ENCODE data around the gene DNAJA4.
A peak's percentile ranks its signal among the peaks of the same experiment; 100 is the strongest.

Gene DNAJA4

GRCh38 chr15:78284758-78285157 is 20.4 kb downstream of the DNAJA4 start:
- DNase-seq = no peak

GRCh38 chr15:78290222-78290621 is 25.9 kb downstream of the DNAJA4 start:
- no peak for DNase-seq

- DNase-seq = no peak
Observed at GRCh38 chr15:78291052-78291451, 26.7 kb downstream of the DNAJA4 start.

GRCh38 chr15:78291698-78292097 is 27.3 kb downstream of the DNAJA4 start:
- no peak for DNase-seq

GRCh38 chr15:78292219-78292618 is 27.9 kb downstream of the DNAJA4 start:
- no peak for DNase-seq

- peak; percentile 79 for DNase-seq
Observed at GRCh38 chr15:78299101-78299930, 35.0 kb downstream of the DNAJA4 start, which contains the start of gene SKIC8. Gene SKIC8, minus strand, starts transcription at chr15:78299609. Its CDS starts 3,923 bp downstream, at chr15:78295686.

GRCh38 chr15:78301326-78301725 is 37.0 kb downstream of the DNAJA4 start:
- no peak for DNase-seq

GRCh38 chr15:78301828-78302227 is 37.5 kb downstream of the DNAJA4 start:
- DNase-seq = no peak

- DNase-seq = no peak
Observed at GRCh38 chr15:78302579-78303312, 38.4 kb downstream of the DNAJA4 start.

GRCh38 chr15:78304216-78305066 is 40.1 kb downstream of the DNAJA4 start:
- no peak for DNase-seq

- DNase-seq = no peak
Observed at GRCh38 chr15:78306176-78306774, 41.9 kb downstream of the DNAJA4 start.

- DNase-seq = no peak
Observed at GRCh38 chr15:78307976-78308375, 43.6 kb downstream of the DNAJA4 start.

- peak; percentile 1 for DNase-seq
Observed at GRCh38 chr15:78308422-78309032, 44.2 kb downstream of the DNAJA4 start.

GRCh38 chr15:78311292-78311691 is 46.9 kb downstream of the DNAJA4 start:
- DNase-seq = no peak

GRCh38 chr15:78312536-78312935 is 48.2 kb downstream of the DNAJA4 start:
- DNase-seq = no peak

- DNase-seq = no peak
Observed at GRCh38 chr15:78312957-78313356, 48.6 kb downstream of the DNAJA4 start.

- DNase-seq = no peak
Observed at GRCh38 chr15:78313383-78313782, 49.0 kb downstream of the DNAJA4 start.

GRCh38 chr15:78314181-78314581 is 49.8 kb downstream of the DNAJA4 start:
- no peak for DNase-seq

GRCh38 chr15:78315686-78316282 is 51.4 kb downstream of the DNAJA4 start:
- no peak for DNase-seq

GRCh38 chr15:78316283-78317083 is 52.1 kb downstream of the DNAJA4 start:
- no peak for DNase-seq

Measured in NCI-H446 treated with DMSO at 0.1 percent for 48 hours (cell line).